Fibroblast of skin of scalp (primary cell): Measurements from ENCODE around the gene HCST.

ENCODE experiments used
- DNase-seq: peaks from one replicate; pipeline ENCODE4 v3.0.0-alpha.2; 2013

The HCST gene

GRCh38 chr19:35938282-35939224 is 36.2 kb downstream of the HCST start:
- DNase-seq = no peak

GRCh38 chr19:35939307-35940077 is 37.2 kb downstream of the HCST start:
- DNase-seq = no peak

GRCh38 chr19:35940078-35940775 is 37.9 kb downstream of the HCST start:
- no peak for DNase-seq

GRCh38 chr19:35940839-35941238 is 38.5 kb downstream of the HCST start:
- no peak for DNase-seq

- no peak for DNase-seq
Observed at GRCh38 chr19:35942235-35942634, 39.9 kb downstream of the HCST start.

DNA sequence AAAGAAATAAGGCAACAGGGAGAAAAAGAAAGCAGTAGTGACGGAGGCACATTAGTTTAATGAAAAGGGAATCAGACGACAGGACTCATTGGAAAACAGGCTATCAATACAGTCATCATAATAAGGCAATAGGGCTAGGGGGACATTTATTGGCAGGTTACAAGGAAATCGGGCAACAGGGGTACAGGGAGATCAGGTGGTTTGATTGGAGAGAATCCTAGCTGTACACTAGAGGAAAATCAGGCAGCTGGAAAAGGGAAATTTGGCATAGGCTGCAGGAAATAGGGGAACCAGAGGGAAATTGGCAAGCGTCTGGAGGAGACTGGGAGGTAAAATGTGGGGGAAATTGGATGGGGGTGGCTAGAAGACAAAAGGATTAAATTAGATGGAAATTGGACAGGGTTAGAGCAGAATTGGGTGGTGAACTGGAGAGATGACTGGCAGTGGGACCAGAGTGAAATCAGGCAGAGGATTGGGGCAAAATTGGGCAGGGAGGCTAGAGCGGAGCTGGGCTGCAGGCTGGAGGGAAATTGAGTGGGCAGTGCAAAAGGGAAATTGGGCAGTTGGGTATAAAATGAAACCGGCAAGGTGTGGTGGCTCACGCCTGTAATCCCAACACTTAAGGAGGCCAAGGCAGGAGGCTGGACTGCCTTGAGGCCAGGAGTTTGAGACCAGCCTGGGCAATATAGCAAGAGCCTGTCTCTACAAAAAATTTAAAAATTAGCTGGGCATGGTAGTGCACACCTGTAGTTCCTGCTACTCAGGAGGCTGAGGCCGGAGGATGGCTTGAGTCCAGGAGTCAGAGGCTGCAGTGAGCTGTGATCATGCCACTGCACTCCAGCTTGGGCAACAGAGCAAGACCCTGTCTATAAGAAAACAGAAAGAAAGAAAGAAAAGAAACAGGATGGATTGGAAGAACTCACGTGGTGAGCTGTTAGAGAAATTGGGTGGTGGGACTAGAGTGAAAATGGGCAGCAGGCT is 41.3 kb downstream of the HCST start:
- DNase-seq = no peak

DNA sequence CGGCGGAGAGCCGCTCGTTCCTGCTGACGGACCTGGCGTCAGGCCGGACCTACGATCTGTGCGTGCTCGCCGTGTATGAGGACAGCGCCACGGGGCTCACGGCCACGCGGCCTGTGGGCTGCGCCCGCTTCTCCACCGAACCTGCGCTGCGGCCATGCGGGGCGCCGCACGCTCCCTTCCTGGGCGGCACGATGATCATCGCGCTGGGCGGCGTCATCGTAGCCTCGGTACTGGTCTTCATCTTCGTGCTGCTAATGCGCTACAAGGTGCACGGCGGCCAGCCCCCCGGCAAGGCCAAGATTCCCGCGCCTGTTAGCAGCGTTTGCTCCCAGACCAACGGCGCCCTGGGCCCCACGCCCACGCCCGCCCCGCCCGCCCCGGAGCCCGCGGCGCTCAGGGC is 42.2 kb downstream of the HCST start:
- no peak for DNase-seq

DNA sequence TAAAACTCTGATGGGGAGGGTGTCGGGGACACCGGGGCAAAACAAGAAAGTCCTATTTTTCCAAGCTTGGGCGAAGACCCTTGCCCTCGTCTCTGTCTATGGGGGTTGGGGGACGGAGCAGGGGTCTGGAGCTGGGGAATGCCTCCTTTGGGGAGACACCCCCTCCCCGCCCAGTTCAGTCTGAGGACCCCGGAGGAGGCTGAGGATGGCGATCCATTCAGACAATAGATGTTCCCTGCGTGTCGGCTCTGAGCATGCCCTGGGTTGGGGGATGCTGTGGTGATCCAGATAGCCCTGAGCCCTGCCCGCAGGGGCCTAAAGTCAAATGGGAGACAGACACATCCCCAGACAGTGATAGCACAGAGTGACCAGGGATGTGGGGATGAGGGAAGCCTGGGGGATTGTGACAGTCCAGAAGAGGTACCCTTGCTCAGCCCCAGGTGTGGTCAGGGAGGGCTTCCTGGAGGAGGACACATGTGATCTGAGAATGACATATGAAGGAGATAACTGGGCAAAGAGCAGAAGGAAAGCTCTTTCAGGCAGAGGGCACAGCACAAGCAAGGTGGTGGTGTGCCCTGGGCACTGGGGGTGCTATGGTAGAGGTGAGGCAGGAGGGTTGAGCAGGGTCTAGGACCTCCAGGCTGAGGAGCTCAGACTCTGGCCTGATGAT is 42.9 kb downstream of the HCST start:
- DNase-seq = no peak

DNA sequence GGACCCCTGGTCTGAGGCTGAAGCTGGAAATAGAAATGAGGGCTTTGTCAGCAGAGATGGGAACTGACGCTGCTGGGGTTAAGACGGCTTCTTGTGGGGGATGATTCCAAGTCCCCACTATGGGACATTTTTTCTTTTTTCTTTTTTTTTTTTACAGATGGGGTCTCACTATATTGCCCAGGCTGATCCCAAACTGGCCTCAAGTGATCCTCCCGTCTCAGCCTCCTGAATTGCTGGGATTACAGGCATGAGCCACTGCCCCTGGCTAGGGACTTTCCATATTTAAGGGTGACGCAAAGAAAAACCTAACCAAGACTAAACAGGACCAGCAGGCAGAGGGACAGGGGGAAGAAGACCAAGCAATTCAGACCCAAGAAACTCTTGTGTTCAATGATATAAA is 43.9 kb downstream of the HCST start:
- no peak for DNase-seq

- no peak for DNase-seq
Observed at GRCh38 chr19:35949131-35949530, 46.8 kb downstream of the HCST start.
